Fibroblast of peridontal ligament (primary cell): ENCODE measurements around the gene CYP27B1.
"Not testable (repeated sequence)": the region's sequence is repeated elsewhere in the genome, so short reads cannot be mapped to it uniquely, and the experiment has no call there.

Experiments used
- DNase-seq: peaks from one replicate; pipeline ENCODE4 v3.0.0-alpha.2; 2010; ENCODE audit errors: extremely low read depth

The CYP27B1 gene

GRCh38 chr12:57783466-57783801, 16.6 kb upstream of the CYP27B1 start:
- DNase-seq = no peak

- peak; percentile 93 for DNase-seq
These were observed 16.0 kb upstream of the CYP27B1 start, which contains the start of gene TSFM for GRCh38 chr12:57782608-57783465. Gene TSFM, plus strand, starts transcription at chr12:57782787. Its CDS starts 15 bp downstream, at chr12:57782802.

- DNase-seq = no peak
These were observed 15.3 kb upstream of the CYP27B1 start for GRCh38 chr12:57782243-57782607.

- no peak for DNase-seq
These were observed 14.9 kb upstream of the CYP27B1 start for GRCh38 chr12:57781801-57782200.

GRCh38 chr12:57781244-57781643, 14.4 kb upstream of the CYP27B1 start:
- DNase-seq = no peak

- DNase-seq = no peak
These were observed 13.5 kb upstream of the CYP27B1 start for GRCh38 chr12:57780284-57780897.

- no peak for DNase-seq
These were observed 12.9 kb upstream of the CYP27B1 start for GRCh38 chr12:57779736-57780135.

- DNase-seq = no peak
These were observed 11.0 kb upstream of the CYP27B1 start for GRCh38 chr12:57777911-57778310.

GRCh38 chr12:57777367-57777766, 10.5 kb upstream of the CYP27B1 start:
- DNase-seq = no peak

- no peak for DNase-seq
These were observed 9.3 kb upstream of the CYP27B1 start for GRCh38 chr12:57776247-57776587.

- no peak for DNase-seq
These were observed 8.8 kb upstream of the CYP27B1 start for GRCh38 chr12:57775563-57776246.

GRCh38 chr12:57775044-57775443, 8.2 kb upstream of the CYP27B1 start:
- no peak for DNase-seq

- not testable (repeated sequence) for DNase-seq
These were observed 7.8 kb upstream of the CYP27B1 start for GRCh38 chr12:57774634-57775033.

GRCh38 chr12:57772429-57773322, 5.8 kb upstream of the CYP27B1 start, which contains the start of gene EEF1AKMT3:
Gene EEF1AKMT3, plus strand, starts transcription at chr12:57772614. Its CDS starts 111 bp downstream, at chr12:57772725.
- no peak for DNase-seq

- DNase-seq = peak; percentile 97
These were observed 5.1 kb upstream of the CYP27B1 start, which contains the start of gene METTL1 for GRCh38 chr12:57771873-57772428. Gene METTL1, minus strand, starts transcription at chr12:57772105. Its CDS starts 22 bp downstream, at chr12:57772083.

GRCh38 chr12:57771236-57771872, 4.5 kb upstream of the CYP27B1 start:
- DNase-seq = peak; percentile 93

GRCh38 chr12:57770734-57771133, 3.9 kb upstream of the CYP27B1 start:
- DNase-seq = no peak

GRCh38 chr12:57769594-57769993, 2.7 kb upstream of the CYP27B1 start:
- no peak for DNase-seq

- DNase-seq = no peak
These were observed 998 bp upstream of the CYP27B1 start for GRCh38 chr12:57767876-57768275.

GRCh38 chr12:57767305-57767698, 424 bp upstream of the CYP27B1 start:
- DNase-seq = no peak
